ENCODE measurements around the gene HOXD4. TPM values are rescaled to one million over a fixed set of nuclear protein-coding genes. Genes with fewer than 3 reads are reported as not detected.

The HOXD4 gene
- total and polyA plus RNA-seq, 2 of the 4 experiments (the other 2 are of a cell fraction) = not detected

GRCh38 chr2:176124947-176125771 is 26.2 kb upstream of the HOXD4 start:
- H3K4ac ChIP-seq (ENCODE audit: low read depth, low read length) = no peak overlapping the region
- no peaks in the 10 kb centered on the region for H3K79me1 ChIP-seq (ENCODE audit: low read depth in 1 of 2, low read length in 2 of 2)
- CTCF ChIA-PET = interaction anchor here (0.6 to 3.7 kb wide), 3 partner anchors 429 to 1599 kb away, joined by 4 to 20 read pairs (median 19); no protein-coding TSS in a partner anchor
- peaks cover 90% of the 10 kb centered on the region for H3K27me3 ChIP-seq (ENCODE audit: control insufficient read depth, insufficient read depth, low read length)
- H2AK5ac ChIP-seq (ENCODE audit: low read depth, low read length) = no peak overlapping the region
- H3K9ac ChIP-seq (ENCODE audit: low read depth, low read length) = no peak overlapping the region
- no peak overlapping the region for H3K27ac ChIP-seq (ENCODE audit: insufficient read depth, low read length)
- no peaks in the 10 kb centered on the region for H3K9me1 ChIP-seq (ENCODE audit: insufficient read depth, low read length)
- H3K9me3 ChIP-seq (ENCODE audit: control insufficient read depth, insufficient read depth, low read length) = peaks cover 3% of the 10 kb centered on the region; the same call in 1 of the 2 replicates
- in situ Hi-C loops (cut with MboI; ENCODE audit: low sequenced_read_pairs) (loop anchor here (5.0 to 10.0 kb wide), 4 partner anchors 330 to 1030 kb away; no protein-coding TSS in a partner anchor), intact Hi-C loops (cut with micrococcal nuclease) (no loop called here), dilution Hi-C loops (cut with HindIII; ENCODE audit: low sequenced_read_pairs, unreplicated experiment) (no loop called here)
- no peaks in the 10 kb centered on the region; the same call in 1 of the 2 replicates for H4K20me1 ChIP-seq (ENCODE audit: insufficient read depth, low read length)
- H2BK20ac ChIP-seq (ENCODE audit: low read depth, low read length) = no peak overlapping the region
- 0% methylated on average over 2 of the region's 9 CpGs; no CpG with 5 or more reads in 1 of the 2 experiments for WGBS, 2 experiments (ENCODE audit: extremely low coverage in 2 of 2, insufficient read length in 1 of 2)
- H2BK5ac ChIP-seq (ENCODE audit: low read depth, low read length, poor library complexity, severe bottlenecking) = no peak overlapping the region
- no peak overlapping the region for H2AK9ac ChIP-seq (replicated peaks; ENCODE audit: low read depth, low read length, poor library complexity)
- H2BK120ac ChIP-seq (ENCODE audit: low read depth, low read length) = no peak overlapping the region
- TF ChIP-seq MAZ (IDR thresholded peaks at IDR 0.05; ENCODE audit: borderline replicate concordance, low read depth, low read length) (no peak), RFX5 (IDR thresholded peaks at IDR 0.05; ENCODE audit: low read depth, low read length) (no peak), RAD21 (IDR thresholded peaks at IDR 0.05; ENCODE audit: low read length) (no peak), CEBPB (IDR thresholded peaks at IDR 0.05; ENCODE audit: low read depth, low read length) (no peak), MAFK (IDR thresholded peaks at IDR 0.05; ENCODE audit: low read depth, low read length) (no peak), CHD1 (IDR thresholded peaks at IDR 0.05; ENCODE audit: low read depth, low read length) (no peak), BHLHE40 (IDR thresholded peaks at IDR 0.05; ENCODE audit: low read depth, low read length) (no peak), POLR2A (IDR thresholded peaks at IDR 0.05; ENCODE audit: low read depth, low read length) (no peak), SMC3 (IDR thresholded peaks at IDR 0.05; ENCODE audit: low read depth, low read length) (no peak), MXI1 (IDR thresholded peaks at IDR 0.05; ENCODE audit: borderline replicate concordance, low read depth, low read length) (no peak)
- TF ChIP-seq, protein P1, sequence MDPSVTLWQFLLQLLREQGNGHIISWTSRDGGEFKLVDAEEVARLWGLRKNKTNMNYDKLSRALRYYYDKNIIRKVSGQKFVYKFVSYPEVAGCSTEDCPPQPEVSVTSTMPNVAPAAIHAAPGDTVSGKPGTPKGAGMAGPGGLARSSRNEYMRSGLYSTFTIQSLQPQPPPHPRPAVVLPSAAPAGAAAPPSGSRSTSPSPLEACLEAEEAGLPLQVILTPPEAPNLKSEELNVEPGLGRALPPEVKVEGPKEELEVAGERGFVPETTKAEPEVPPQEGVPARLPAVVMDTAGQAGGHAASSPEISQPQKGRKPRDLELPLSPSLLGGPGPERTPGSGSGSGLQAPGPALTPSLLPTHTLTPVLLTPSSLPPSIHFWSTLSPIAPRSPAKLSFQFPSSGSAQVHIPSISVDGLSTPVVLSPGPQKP (IDR thresholded peaks at IDR 0.05; ENCODE audit: borderline replicate concordance, low read depth, low read length) = no peak
- H2AFZ ChIP-seq (replicated peaks; ENCODE audit: low read length, poor library complexity) = no peak overlapping the region
- no peak overlapping the region for H2BK15ac ChIP-seq (ENCODE audit: low read depth, low read length)
- no peak overlapping the region for H4K91ac ChIP-seq (ENCODE audit: insufficient read depth, low read depth, low read length)
- H3K4me3 ChIP-seq (ENCODE audit: insufficient read depth, low read depth, low read length) = no peak overlapping the region
- no peak overlapping the region for H3K18ac ChIP-seq (ENCODE audit: low read depth, low read length)
- POLR2A ChIA-PET (ENCODE audit: unreplicated experiment) = no interaction called here
- H3K14ac ChIP-seq (replicated peaks; ENCODE audit: low read depth, low read length) = no peak overlapping the region
- H3K4me2 ChIP-seq (ENCODE audit: low read depth, low read length) = no peak overlapping the region
- H4K5ac ChIP-seq (ENCODE audit: low read depth, low read length) = no peak overlapping the region
- H3K36me3 ChIP-seq (ENCODE audit: control insufficient read depth, insufficient read depth, low read length) = no peaks in the 10 kb centered on the region
- no TSS peak for BruUV-seq (replicated peaks)
- no peak overlapping the region for H3K56ac ChIP-seq (ENCODE audit: extremely low read depth, insufficient read depth, low read length)
- DNase-seq = no peak
- no peak for ATAC-seq (ENCODE audit: low read depth)
- no peak overlapping the region for H3K23ac ChIP-seq (ENCODE audit: low read depth, low read length)
- H3K4me1 ChIP-seq (ENCODE audit: control insufficient read depth, insufficient read depth, low read length) = no peaks in the 10 kb centered on the region
- H4K8ac ChIP-seq (ENCODE audit: low read depth in 2 of 2, low read length in 2 of 2) = no peak overlapping the region
